Caco-2 (cell line): ENCODE measurements around the gene OR8B3. TPM values are rescaled to one million over a fixed set of nuclear protein-coding genes. Genes with fewer than 3 reads are reported as not detected.
"Not testable (repeated sequence)": the region's sequence is repeated elsewhere in the genome, so short reads cannot be mapped to it uniquely, and the experiment has no call there.

Source experiments
- BruUV-seq: library from RNA; stranded (reverse); fragments of 400-500 nt; replicated peaks from 2 replicates; lab custom pipeline; 2021; lab: Mats Ljungman, UMichigan
- CTCF ChIA-PET: fragments of 300-600 bp; sonication (Branson Sonifier 250); formaldehyde crosslinking; loops from one replicate; lab custom pipeline; 2022; ENCODE audit warnings: antibody characterized with exemption; lab: Charles Lee
- POLR2A ChIA-PET: fragments of 300-600 bp; sonication (Branson Sonifier 250); formaldehyde crosslinking; loops from one replicate; lab custom pipeline; 2022; ENCODE audit warnings: antibody characterized with exemption; lab: Charles Lee
- DNase-seq, 2 experiments: peaks; one replicate each; pipeline versions ENCODE4 v3.0.0 to v3.0.0-alpha.2; 2020 to 2022
- H3K27me3 ChIP-seq: replicated peaks from 2 replicates; pipeline ENCODE4 v1.6.0; 2011; ENCODE audit warnings: low read length; ENCODE audit not compliant: control insufficient read depth, insufficient read depth
- H3K36me3 ChIP-seq: 2 replicates; pipeline ENCODE4 v1.5.1; 2011; ENCODE audit warnings: low read length; ENCODE audit not compliant: control insufficient read depth, insufficient read depth
- H3K4me1 ChIP-seq: fragments of 250-450 bp; sonication (Bioruptor Pico); 2 replicates; pipeline ENCODE4 v1.5.1; 2020; ENCODE audit warnings: mild to moderate bottlenecking
- H3K4me3 ChIP-seq: 2 replicates; pipeline ENCODE4 v1.5.1; 2011; ENCODE audit warnings: low read depth, mild to moderate bottlenecking, control low read depth, low read length
- H3K9me3 ChIP-seq: fragments of 250-450 bp; sonication (Bioruptor Pico); 2 replicates; pipeline ENCODE4 v1.5.1; 2020; ENCODE audit warnings: mild to moderate bottlenecking, moderate library complexity
- H3K27ac Mint-ChIP-seq: one replicate; pipeline ENCODE4 v1.8.0; 2022; ENCODE audit warnings: mixed read lengths; ENCODE audit not compliant: unreplicated experiment
- H3K27me3 Mint-ChIP-seq: one replicate; pipeline ENCODE4 v1.8.0; 2022; ENCODE audit warnings: mixed read lengths; ENCODE audit not compliant: insufficient read depth, unreplicated experiment
- H3K36me3 Mint-ChIP-seq: one replicate; pipeline ENCODE4 v1.8.0; 2022; ENCODE audit warnings: mild to moderate bottlenecking, mixed read lengths; ENCODE audit not compliant: insufficient read depth, unreplicated experiment
- H3K4me1 Mint-ChIP-seq: one replicate; pipeline ENCODE4 v1.8.0; 2022; ENCODE audit warnings: low read depth, mixed read lengths; ENCODE audit not compliant: unreplicated experiment
- H3K4me3 Mint-ChIP-seq: one replicate; pipeline ENCODE4 v1.8.0; 2022; ENCODE audit warnings: mild to moderate bottlenecking, moderate library complexity, mixed read lengths; ENCODE audit not compliant: unreplicated experiment
- H3K9me3 Mint-ChIP-seq: one replicate; pipeline ENCODE4 v1.8.0; 2022; ENCODE audit warnings: mixed read lengths; ENCODE audit not compliant: unreplicated experiment
- CTCF ChIP-seq, 2 experiments: fragments of 200-600 bp in 1 of 2; IDR thresholded peaks; 1 replicate in 1 of 2; 2 replicates in 1 of 2; pipeline versions ENCODE4 v1.5.1 to v1.8.0; 2011 to 2022; ENCODE audit warnings: antibody characterized with exemption in 1 of 2, control low read depth in 1 of 2, inconsistent platforms in 1 of 2, low read depth in 1 of 2, low read length in 1 of 2, mild to moderate bottlenecking in 1 of 2, moderate library complexity in 1 of 2; ENCODE audit not compliant: insufficient read depth in 1 of 2, severe bottlenecking in 1 of 2, unreplicated experiment in 1 of 2
- intact Hi-C: fragments of 100-400 bp; cut with micrococcal nuclease; formaldehyde crosslinking; loops from one replicate; pipeline ENCODE4 v1.10.0; 2022; ENCODE audit not compliant: unreplicated experiment
- total RNA-seq: library from RNA; stranded (reverse); gene quantifications from 2 replicates; pipeline ENCODE4 v1.2.3, GENCODE V29; 2022

The OR8B3 gene
- total RNA-seq, 1 experiment from 2014 or later, result not detected

GRCh38 chr11:124402326-124402922 lies 3.6 kb upstream of the OR8B3 start:
- Mint-ChIP-seq H3K9me3 (no peaks in the 10 kb centered on the region), H3K27me3 (peaks cover 4% of the 10 kb centered on the region), H3K4me1 (peaks cover 6% of the 10 kb centered on the region), H3K27ac (peak overlapping the region; percentile 30), H3K4me3 (no peak overlapping the region), H3K36me3 (no peaks in the 10 kb centered on the region)
- peak; percentile 88 to 92 for TF ChIP-seq CTCF (IDR thresholded peaks at IDR 0.05; ENCODE audit: insufficient read depth in 1 of 2, low read depth in 1 of 2, low read length in 1 of 2, severe bottlenecking in 1 of 2, unreplicated experiment in 1 of 2)
- no peaks in the 10 kb centered on the region for H3K36me3 ChIP-seq
- ChIA-PET POLR2A (interaction anchor here (0.8 kb wide), 1 partner anchor 434 kb away, joined by 6 read pairs; no protein-coding TSS in a partner anchor), CTCF (interaction anchor here (0.9 to 1.0 kb wide), 2 partner anchors 134 to 220 kb away, joined by 4 read pairs; partner anchors contain the start of gene TBRG1)
- no peak overlapping the region for H3K4me3 ChIP-seq
- no peaks in the 10 kb centered on the region for H3K27me3 ChIP-seq
- H3K9me3 ChIP-seq, result no peaks in the 10 kb centered on the region
- intact Hi-C loops, result loop anchor here (1.0 to 10.0 kb wide), 6 partner anchors 134 to 465 kb away; no protein-coding TSS in a partner anchor
- BruUV-seq, result no TSS peak
- DNase-seq, result peak; percentile 84 to 90
- H3K4me1 ChIP-seq, result no peaks in the 10 kb centered on the region

- H3K27ac Mint-ChIP-seq, H3K4me1 Mint-ChIP-seq, H3K4me1 ChIP-seq, H3K9me3 Mint-ChIP-seq, DNase-seq, H3K4me3 Mint-ChIP-seq, H3K36me3 Mint-ChIP-seq, POLR2A ChIA-PET, H3K4me3 ChIP-seq, intact Hi-C loops, BruUV-seq, H3K9me3 ChIP-seq, H3K27me3 ChIP-seq, CTCF ChIA-PET, H3K36me3 ChIP-seq, H3K27me3 Mint-ChIP-seq: not testable (repeated sequence)
Observed at GRCh38 chr11:124396847-124397246, 2.0 kb downstream of the OR8B3 start.

GRCh38 chr11:124394408-124394807 lies 4.4 kb downstream of the OR8B3 start:
- H3K4me1 ChIP-seq, result no peaks in the 10 kb centered on the region
- POLR2A ChIA-PET, result no interaction called here
- no peaks in the 10 kb centered on the region for H3K36me3 Mint-ChIP-seq
- H3K27me3 Mint-ChIP-seq, result peaks cover 5% of the 10 kb centered on the region
- CTCF ChIA-PET, result no interaction called here
- TF ChIP-seq CTCF (IDR thresholded peaks at IDR 0.05; ENCODE audit: insufficient read depth in 1 of 2, low read depth in 1 of 2, low read length in 1 of 2, severe bottlenecking in 1 of 2, unreplicated experiment in 1 of 2), result no peak
- no peaks in the 10 kb centered on the region for H3K27me3 ChIP-seq
- no peak overlapping the region for H3K27ac Mint-ChIP-seq
- H3K9me3 Mint-ChIP-seq, result no peaks in the 10 kb centered on the region
- no peaks in the 10 kb centered on the region for H3K36me3 ChIP-seq
- no peak for DNase-seq
- no peaks in the 10 kb centered on the region; the same call in 1 of the 2 replicates for H3K9me3 ChIP-seq
- no peak overlapping the region for H3K4me3 Mint-ChIP-seq
- no peak overlapping the region for H3K4me3 ChIP-seq
- H3K4me1 Mint-ChIP-seq, result no peaks in the 10 kb centered on the region
- intact Hi-C loops, result no loop called here
- BruUV-seq, result no TSS peak
